ENCODE data around the gene KLF15.

GRCh38 chr3:126306888-126307482 lies 50.2 kb downstream of the KLF15 start:
- TF ChIP-seq CTCF (conservative IDR thresholded peaks at IDR 0.05; ENCODE audit: low read depth in 2 of 2) (no peak), ZNF331 (CRISPR knock-in tag; IDR thresholded peaks at IDR 0.05; ENCODE audit: low read depth) (no peak), EZH2 (IDR thresholded peaks at IDR 0.05; ENCODE audit: low read depth, unreplicated experiment) (no peak), POLR2AphosphoS5 (IDR thresholded peaks at IDR 0.05; ENCODE audit: low read depth) (no peak), STAT1 (IDR thresholded peaks at IDR 0.05; ENCODE audit: unreplicated experiment) (no peak), EZH2phosphoT487 (IDR thresholded peaks at IDR 0.05; ENCODE audit: unreplicated experiment) (no peak), ETS1 (IDR thresholded peaks at IDR 0.05) (no peak)
- TF ChIP-seq, protein P1, sequence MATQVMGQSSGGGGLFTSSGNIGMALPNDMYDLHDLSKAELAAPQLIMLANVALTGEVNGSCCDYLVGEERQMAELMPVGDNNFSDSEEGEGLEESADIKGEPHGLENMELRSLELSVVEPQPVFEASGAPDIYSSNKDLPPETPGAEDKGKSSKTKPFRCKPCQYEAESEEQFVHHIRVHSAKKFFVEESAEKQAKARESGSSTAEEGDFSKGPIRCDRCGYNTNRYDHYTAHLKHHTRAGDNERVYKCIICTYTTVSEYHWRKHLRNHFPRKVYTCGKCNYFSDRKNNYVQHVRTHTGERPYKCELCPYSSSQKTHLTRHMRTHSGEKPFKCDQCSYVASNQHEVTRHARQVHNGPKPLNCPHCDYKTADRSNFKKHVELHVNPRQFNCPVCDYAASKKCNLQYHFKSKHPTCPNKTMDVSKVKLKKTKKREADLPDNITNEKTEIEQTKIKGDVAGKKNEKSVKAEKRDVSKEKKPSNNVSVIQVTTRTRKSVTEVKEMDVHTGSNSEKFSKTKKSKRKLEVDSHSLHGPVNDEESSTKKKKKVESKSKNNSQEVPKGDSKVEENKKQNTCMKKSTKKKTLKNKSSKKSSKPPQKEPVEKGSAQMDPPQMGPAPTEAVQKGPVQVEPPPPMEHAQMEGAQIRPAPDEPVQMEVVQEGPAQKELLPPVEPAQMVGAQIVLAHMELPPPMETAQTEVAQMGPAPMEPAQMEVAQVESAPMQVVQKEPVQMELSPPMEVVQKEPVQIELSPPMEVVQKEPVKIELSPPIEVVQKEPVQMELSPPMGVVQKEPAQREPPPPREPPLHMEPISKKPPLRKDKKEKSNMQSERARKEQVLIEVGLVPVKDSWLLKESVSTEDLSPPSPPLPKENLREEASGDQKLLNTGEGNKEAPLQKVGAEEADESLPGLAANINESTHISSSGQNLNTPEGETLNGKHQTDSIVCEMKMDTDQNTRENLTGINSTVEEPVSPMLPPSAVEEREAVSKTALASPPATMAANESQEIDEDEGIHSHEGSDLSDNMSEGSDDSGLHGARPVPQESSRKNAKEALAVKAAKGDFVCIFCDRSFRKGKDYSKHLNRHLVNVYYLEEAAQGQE (IDR thresholded peaks at IDR 0.05; ENCODE audit: unreplicated experiment): no peak
